Activated B cell treated with CpG ODN at 0.5 μM for 24 hours (primary cell): ENCODE measurements around the gene KRTAP4-9. TPM values are rescaled to one million over a fixed set of nuclear protein-coding genes. Genes with fewer than 3 reads are reported as not detected.

Experiments used
- ATAC-seq: fragments of 200-7000 bp; cut with Tn5 transposase; one replicate; pipeline ENCODE4 v1.10.0; 2021; ENCODE audit warnings: low read depth, mild to moderate bottlenecking, moderate library complexity
- CTCF ChIA-PET: fragments of 350-600 bp; sonication (Branson Sonifier 250); formaldehyde crosslinking; loops from one replicate; lab custom pipeline; 2021; ENCODE audit warnings: antibody characterized with exemption; lab: Charles Lee
- POLR2A ChIA-PET: fragments of 350-600 bp; sonication (Branson Sonifier 250); formaldehyde crosslinking; loops from one replicate; lab custom pipeline; 2021; ENCODE audit warnings: antibody characterized with exemption; lab: Charles Lee
- DNase-seq: peaks from one replicate; pipeline ENCODE4 v3.0.0; 2022
- H3K27ac Mint-ChIP-seq: one replicate; pipeline ENCODE4 v1.8.0; 2020; ENCODE audit warnings: mixed read lengths
- H3K27me3 Mint-ChIP-seq: one replicate; pipeline ENCODE4 v1.8.0; 2021; ENCODE audit warnings: mixed read lengths
- H3K36me3 Mint-ChIP-seq: one replicate; pipeline ENCODE4 v1.8.0; 2021; ENCODE audit warnings: low read depth, mixed read lengths
- H3K4me1 Mint-ChIP-seq: one replicate; pipeline ENCODE4 v1.8.0; 2021; ENCODE audit warnings: mixed read lengths
- H3K4me3 Mint-ChIP-seq: one replicate; pipeline ENCODE4 v1.8.0; 2020; ENCODE audit warnings: mild to moderate bottlenecking, mixed read lengths
- H3K9me3 Mint-ChIP-seq: one replicate; pipeline ENCODE4 v1.8.0; 2020; ENCODE audit warnings: mixed read lengths
- CTCF ChIP-seq: fragments of 200-600 bp; IDR thresholded peaks from one replicate; pipeline ENCODE4 v1.8.0; 2022; ENCODE audit warnings: antibody characterized with exemption, mild to moderate bottlenecking
- intact Hi-C: fragments of 100-400 bp; cut with micrococcal nuclease; formaldehyde crosslinking; loops from one replicate; pipeline ENCODE4 v1.15.1; 2024
- total RNA-seq: library from RNA; stranded (reverse); gene quantifications from 2 replicates; pipeline ENCODE4 v1.2.3, GENCODE V29; 2022

KRTAP4-9 gene
- total RNA-seq, 1 donor from 2014 or later = not detected

GRCh38 chr17:41149652-41149985, 44.4 kb downstream of the KRTAP4-9 start, which contains the start of gene KRTAP4-5:
KRTAP4-5 (minus strand) TSS chr17:41149825; CDS start chr17:41149767, 58 bp downstream.
- Mint-ChIP-seq H3K36me3 (no peaks in the 10 kb centered on the region), H3K9me3 (no peaks in the 10 kb centered on the region), H3K27me3 (peaks cover 10% of the 10 kb centered on the region), H3K27ac (no peak within 1 kb of the TSS), H3K4me1 (no peaks in the 10 kb centered on the region), H3K4me3 (no peak within 1 kb of the TSS)
- CTCF ChIA-PET = no interaction called here
- ATAC-seq (no peak), DNase-seq (no peak)
- POLR2A ChIA-PET = no interaction called here
- no peak for TF ChIP-seq CTCF
- intact Hi-C loops = no loop called here

- H3K27me3 Mint-ChIP-seq = peaks cover 13% of the 10 kb centered on the region
- intact Hi-C loops = no loop called here
- no peaks in the 10 kb centered on the region for H3K9me3 Mint-ChIP-seq
- POLR2A ChIA-PET = no interaction called here
- no peaks in the 10 kb centered on the region for H3K36me3 Mint-ChIP-seq
- no peak overlapping the region for H3K27ac Mint-ChIP-seq
- no peak for ATAC-seq
- DNase-seq = no peak
- H3K4me1 Mint-ChIP-seq = no peaks in the 10 kb centered on the region
- H3K4me3 Mint-ChIP-seq = no peak overlapping the region
- CTCF ChIA-PET = no interaction called here
- no peak for TF ChIP-seq CTCF
These were observed 44.8 kb downstream of the KRTAP4-9 start for GRCh38 chr17:41150026-41150425.

- H3K36me3 Mint-ChIP-seq = no peaks in the 10 kb centered on the region
- H3K4me3 Mint-ChIP-seq = no peak overlapping the region
- ChIA-PET POLR2A (no interaction called here), CTCF (no interaction called here)
- no peaks in the 10 kb centered on the region for H3K4me1 Mint-ChIP-seq
- ATAC-seq (no peak), DNase-seq (no peak)
- H3K27me3 Mint-ChIP-seq = peaks cover 25% of the 10 kb centered on the region
- intact Hi-C loops = no loop called here
- no peak overlapping the region for H3K27ac Mint-ChIP-seq
- no peaks in the 10 kb centered on the region for H3K9me3 Mint-ChIP-seq
- TF ChIP-seq CTCF = no peak
These were observed 46.3 kb downstream of the KRTAP4-9 start for GRCh38 chr17:41151525-41151924.

GRCh38 chr17:41153856-41154255, 48.7 kb downstream of the KRTAP4-9 start:
- intact Hi-C loops = no loop called here
- no peak for TF ChIP-seq CTCF
- ChIA-PET POLR2A (no interaction called here), CTCF (no interaction called here)
- H3K36me3 Mint-ChIP-seq = no peaks in the 10 kb centered on the region
- no peaks in the 10 kb centered on the region for H3K4me1 Mint-ChIP-seq
- H3K4me3 Mint-ChIP-seq = no peak overlapping the region
- ATAC-seq = no peak
- H3K27ac Mint-ChIP-seq = no peak overlapping the region
- no peak for DNase-seq
- peaks cover 33% of the 10 kb centered on the region for H3K27me3 Mint-ChIP-seq
- no peaks in the 10 kb centered on the region for H3K9me3 Mint-ChIP-seq

Other genes starting within 250 kb of the KRTAP4-9 start
- not detected in 2 replicates for gene KRT12, start 238.2 kb upstream of the KRTAP4-9 start, total RNA-seq
- gene KRT20, start 220.1 kb upstream of the KRTAP4-9 start, total RNA-seq = not detected in 2 replicates
- gene KRT23, start 167.7 kb upstream of the KRTAP4-9 start, total RNA-seq = not detected in 2 replicates
- gene KRT39, start 138.4 kb upstream of the KRTAP4-9 start, total RNA-seq = not detected in 2 replicates
- gene KRT40, start 121.1 kb upstream of the KRTAP4-9 start, total RNA-seq = not detected in 2 replicates
- gene KRTAP3-3, start 111.2 kb upstream of the KRTAP4-9 start, total RNA-seq = not detected in 2 replicates
- gene KRTAP3-2, start 105.5 kb upstream of the KRTAP4-9 start, total RNA-seq = not detected in 2 replicates
- not detected in 2 replicates for gene KRTAP3-1, start 96.3 kb upstream of the KRTAP4-9 start, total RNA-seq
- not detected in 2 replicates for gene KRTAP1-5, start 78.2 kb upstream of the KRTAP4-9 start, total RNA-seq
- gene KRTAP1-4, start 75.2 kb upstream of the KRTAP4-9 start, total RNA-seq = not detected in 2 replicates
- gene KRTAP1-3, start 70.5 kb upstream of the KRTAP4-9 start, total RNA-seq = not detected in 2 replicates
- not detected in 2 replicates for gene KRTAP1-1, start 63.9 kb upstream of the KRTAP4-9 start, total RNA-seq
- not detected in 2 replicates for gene KRTAP2-1, start 58.1 kb upstream of the KRTAP4-9 start, total RNA-seq
- not detected in 2 replicates for gene KRTAP2-2, start 50.2 kb upstream of the KRTAP4-9 start, total RNA-seq
- not detected in 2 replicates for gene KRTAP2-3, start 45.3 kb upstream of the KRTAP4-9 start, total RNA-seq
- gene KRTAP2-4, start 39.5 kb upstream of the KRTAP4-9 start, total RNA-seq = not detected in 2 replicates
- gene KRTAP4-7, start 21.2 kb upstream of the KRTAP4-9 start, total RNA-seq = not detected in 2 replicates
- not detected in 2 replicates for gene KRTAP4-8, start 7.2 kb upstream of the KRTAP4-9 start, total RNA-seq
- gene KRTAP4-16, start 3.2 kb upstream of the KRTAP4-9 start, total RNA-seq = not detected in 2 replicates
- not detected in 2 replicates for gene KRTAP4-11, start 13.0 kb downstream of the KRTAP4-9 start, total RNA-seq
- gene KRTAP4-12, start 18.8 kb downstream of the KRTAP4-9 start, total RNA-seq = not detected in 2 replicates
- not detected in 2 replicates for gene KRTAP4-6, start 35.2 kb downstream of the KRTAP4-9 start, total RNA-seq
- not detected in 2 replicates for gene KRTAP4-5, start 44.4 kb downstream of the KRTAP4-9 start, total RNA-seq
- gene KRTAP4-4, start 55.4 kb downstream of the KRTAP4-9 start, total RNA-seq = not detected in 2 replicates
- gene KRTAP4-3, start 62.8 kb downstream of the KRTAP4-9 start, total RNA-seq = not detected in 2 replicates
- gene KRTAP4-2, start 72.8 kb downstream of the KRTAP4-9 start, total RNA-seq = not detected in 2 replicates
- not detected in 2 replicates for gene KRTAP4-1, start 79.5 kb downstream of the KRTAP4-9 start, total RNA-seq
- not detected in 2 replicates for gene KRTAP9-1, start 84.5 kb downstream of the KRTAP4-9 start, total RNA-seq
- not detected in 2 replicates for gene KRTAP9-2, start 121.3 kb downstream of the KRTAP4-9 start, total RNA-seq
- not detected in 2 replicates for gene KRTAP9-3, start 127.1 kb downstream of the KRTAP4-9 start, total RNA-seq
- not detected in 2 replicates for gene KRTAP9-8, start 132.6 kb downstream of the KRTAP4-9 start, total RNA-seq
- not detected in 2 replicates for gene KRTAP9-4, start 144.3 kb downstream of the KRTAP4-9 start, total RNA-seq
- gene KRTAP9-9, start 150.0 kb downstream of the KRTAP4-9 start, total RNA-seq = not detected in 2 replicates
- not detected in 2 replicates for gene KRTAP9-6, start 160.0 kb downstream of the KRTAP4-9 start, total RNA-seq
- not detected in 2 replicates for gene KRTAP9-7, start 170.3 kb downstream of the KRTAP4-9 start, total RNA-seq
- not detected in 2 replicates for gene KRTAP29-1, start 197.5 kb downstream of the KRTAP4-9 start, total RNA-seq
- gene KRTAP16-1, start 203.9 kb downstream of the KRTAP4-9 start, total RNA-seq = not detected in 2 replicates
- not detected in 2 replicates for gene KRTAP17-1, start 210.3 kb downstream of the KRTAP4-9 start, total RNA-seq
- gene KRT33A, start 245.4 kb downstream of the KRTAP4-9 start, total RNA-seq = not detected in 2 replicates